GM18520 (cell line): Measurements from ENCODE around the gene FAM228B.
"Not testable (repeated sequence)": the region's sequence is repeated elsewhere in the genome, so short reads cannot be mapped to it uniquely, and the experiment has no call there.

Experiments used
- ATAC-seq: cut with Tn5 transposase; IDR thresholded peaks from one replicate; pipeline ENCODE4 v1.9.1; 2021; ENCODE audit not compliant: unreplicated experiment

FAM228B gene

DNA sequence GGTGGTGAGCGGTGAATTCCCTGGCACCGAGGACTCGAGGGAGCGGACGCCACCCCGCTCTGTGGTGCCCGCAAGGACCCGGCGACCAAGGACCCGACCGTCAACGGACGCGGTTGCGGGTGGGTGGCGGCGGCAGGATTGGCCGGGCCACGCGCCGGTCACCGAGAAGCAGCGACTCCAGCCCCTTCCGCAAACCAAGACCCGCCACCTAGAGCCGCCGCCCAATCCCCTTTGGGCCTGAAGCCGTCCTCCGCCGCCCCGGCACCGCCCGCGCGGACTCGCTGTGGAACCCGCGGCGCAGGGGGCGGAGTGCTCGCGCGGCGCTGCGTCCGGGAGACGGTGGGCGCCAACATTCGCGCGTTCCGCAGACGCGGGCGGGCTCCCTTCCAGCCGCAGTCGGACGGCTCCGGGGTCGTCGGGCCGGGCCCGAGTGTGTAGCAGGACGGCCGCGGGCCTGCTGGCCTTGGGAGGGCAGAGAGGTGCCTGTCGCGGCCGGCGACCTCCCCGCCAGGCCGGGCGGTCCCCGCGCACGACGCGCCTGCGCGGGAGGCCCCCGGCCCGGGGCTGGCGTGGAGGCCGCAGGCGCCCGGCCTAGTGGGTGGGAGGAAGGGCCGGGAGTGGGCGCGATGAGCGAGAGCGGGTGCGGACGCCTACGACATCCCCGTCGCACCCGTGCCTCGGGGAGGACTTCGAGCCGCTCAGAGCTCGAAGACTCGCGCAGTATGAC lies at the start of gene FAM228B, which contains the start of gene PFN4:
Gene FAM228B (plus strand): TSS at position 275 of the 727 bp plus-strand sequence. CDS start 893 bp downstream, outside the sequence.
Gene PFN4 (minus strand): TSS at position 140 of the 727 bp plus-strand sequence. CDS start 799 bp downstream, outside the sequence.
- peak; percentile 77 for ATAC-seq

DNA sequence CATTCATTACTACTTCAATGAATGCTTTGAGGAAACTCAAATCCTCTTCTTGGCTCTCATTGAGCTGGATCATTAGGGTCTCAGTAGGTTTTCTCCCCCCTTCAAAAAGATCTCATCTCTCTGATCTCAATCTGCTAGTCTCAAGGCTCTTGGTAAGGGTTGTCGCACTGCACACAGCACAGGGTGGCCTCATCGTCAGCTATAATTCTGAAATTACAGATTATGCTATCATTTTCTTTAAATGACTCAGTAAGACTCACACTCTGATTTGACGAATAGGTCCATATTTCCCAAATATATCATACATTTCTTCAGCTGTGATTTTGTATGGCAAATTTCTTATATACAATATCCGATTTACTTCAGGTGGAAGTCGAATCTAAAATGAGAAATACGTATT lies 49.5 kb upstream of the FAM228B start:
- no peak for ATAC-seq

DNA sequence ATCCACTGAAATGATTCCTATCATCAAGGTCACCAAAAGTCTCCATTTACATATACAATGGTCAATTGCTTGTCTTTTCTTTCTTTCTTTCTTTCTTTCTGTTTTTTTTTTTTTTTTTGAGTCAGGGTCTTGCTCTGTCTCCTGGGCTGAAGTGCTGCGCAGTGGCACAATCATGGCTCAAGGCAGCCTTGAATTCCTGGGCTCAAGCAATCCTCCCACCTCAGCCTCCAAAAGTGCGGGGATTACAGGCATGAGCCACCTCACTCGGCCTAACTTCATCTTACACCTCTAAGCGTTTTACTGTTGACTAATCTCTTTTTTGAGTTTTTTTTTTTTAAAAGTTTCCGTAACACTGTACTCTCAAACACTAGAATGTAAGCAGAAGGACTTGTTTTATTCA lies 48.0 kb upstream of the FAM228B start:
- ATAC-seq = no peak

DNA sequence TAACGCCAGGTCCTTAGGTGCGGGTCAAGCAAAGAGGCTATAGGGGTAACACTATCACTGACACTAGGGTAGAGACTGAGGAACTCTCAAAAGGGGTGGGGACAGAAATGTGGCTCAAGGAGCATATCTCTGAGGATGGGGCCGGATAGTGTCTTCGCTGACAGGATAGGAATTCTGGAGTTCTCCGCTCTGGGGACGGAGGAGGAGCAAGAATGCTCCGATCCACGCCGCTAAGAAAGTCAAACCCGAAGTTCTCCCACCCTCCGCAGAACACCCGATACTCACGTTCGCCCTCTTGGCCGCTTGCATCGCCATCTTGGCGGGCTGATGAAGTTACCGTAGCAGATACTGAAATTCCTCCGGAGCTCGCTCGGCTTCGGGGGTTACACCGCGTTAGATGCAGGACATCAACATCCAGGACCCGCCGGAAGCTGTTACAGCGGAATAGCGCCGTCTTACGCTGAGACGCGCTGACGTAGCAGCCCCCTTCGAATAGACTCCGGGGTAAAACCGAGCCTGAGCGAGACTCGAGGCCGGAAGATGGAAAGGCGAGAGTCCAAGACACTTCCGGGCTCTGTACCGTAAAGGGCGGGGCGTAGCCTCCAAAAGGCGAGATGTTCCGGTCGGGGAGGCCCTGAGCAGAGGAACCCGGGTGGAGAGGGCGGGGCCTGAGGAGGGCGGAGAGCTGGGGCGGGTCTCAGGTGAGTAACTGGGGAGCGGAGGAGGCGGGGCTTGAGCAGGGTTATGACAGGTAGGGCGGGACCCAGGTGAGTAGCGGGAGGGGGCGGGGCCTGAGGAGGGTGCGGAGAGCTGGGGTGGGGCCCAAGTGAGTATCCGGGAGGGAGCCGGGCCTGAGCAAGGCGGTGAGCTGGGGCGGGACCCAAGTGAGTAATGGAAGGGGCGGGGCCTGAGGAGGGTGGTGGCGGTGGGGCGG lies 47.1 kb upstream of the FAM228B start, which contains the start of gene SF3B6:
Gene SF3B6 (minus strand): TSS at position 412 of the 934 bp plus-strand sequence. CDS start 97 bp downstream, at position 315.
- peak; percentile 95 for ATAC-seq

DNA sequence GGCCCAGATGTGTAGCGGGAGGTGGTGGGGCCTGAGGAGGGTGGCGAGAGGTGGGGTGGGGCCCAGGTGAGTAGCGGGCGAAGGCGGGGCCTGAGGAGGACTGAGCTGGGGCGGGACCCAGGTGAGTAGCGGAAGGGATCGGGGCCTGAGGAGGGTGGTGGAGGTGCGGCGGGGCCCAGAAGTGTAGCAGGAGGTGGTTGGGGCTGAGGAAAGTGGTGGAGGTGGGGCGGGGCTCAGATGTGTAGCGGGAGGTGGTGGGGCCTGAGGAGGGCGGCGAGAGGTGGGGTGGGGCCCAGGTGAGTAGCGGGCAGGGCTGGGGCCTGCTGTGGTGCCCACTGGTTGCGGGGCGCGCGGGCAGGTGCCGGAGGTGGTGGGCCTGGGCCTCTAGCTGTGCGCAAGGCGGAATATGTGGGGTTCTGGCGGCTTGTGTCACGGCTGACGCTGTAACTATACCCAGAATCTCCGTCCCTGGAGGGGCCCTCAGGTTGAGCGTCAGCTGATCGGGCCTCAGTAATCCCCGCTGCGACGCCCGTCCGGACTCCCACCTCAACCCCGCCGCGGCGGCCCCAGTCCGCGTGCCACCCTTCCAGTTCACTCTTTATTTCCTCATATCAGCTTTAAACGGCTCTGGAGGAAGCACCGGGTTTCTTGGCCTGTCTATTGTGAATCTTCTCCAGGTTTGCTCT lies 46.3 kb upstream of the FAM228B start:
- no peak for ATAC-seq

DNA sequence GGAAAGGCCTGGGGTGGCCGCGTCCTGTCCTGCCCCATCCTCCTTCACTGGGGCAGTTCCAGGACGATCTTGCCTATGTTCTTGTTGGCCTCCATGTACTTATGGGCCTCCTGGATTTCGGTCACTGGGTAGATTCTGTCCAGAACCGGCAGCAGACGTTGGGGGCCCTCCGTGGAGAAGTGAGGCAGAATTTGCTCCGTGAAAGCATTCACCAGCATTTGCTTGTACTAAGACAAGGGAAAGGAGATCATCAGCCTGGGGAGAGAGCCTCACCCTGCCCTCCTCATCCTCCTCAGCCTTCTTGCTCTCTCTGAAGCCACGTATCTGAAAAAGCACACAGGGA lies 45.8 kb upstream of the FAM228B start:
- ATAC-seq = no peak

DNA sequence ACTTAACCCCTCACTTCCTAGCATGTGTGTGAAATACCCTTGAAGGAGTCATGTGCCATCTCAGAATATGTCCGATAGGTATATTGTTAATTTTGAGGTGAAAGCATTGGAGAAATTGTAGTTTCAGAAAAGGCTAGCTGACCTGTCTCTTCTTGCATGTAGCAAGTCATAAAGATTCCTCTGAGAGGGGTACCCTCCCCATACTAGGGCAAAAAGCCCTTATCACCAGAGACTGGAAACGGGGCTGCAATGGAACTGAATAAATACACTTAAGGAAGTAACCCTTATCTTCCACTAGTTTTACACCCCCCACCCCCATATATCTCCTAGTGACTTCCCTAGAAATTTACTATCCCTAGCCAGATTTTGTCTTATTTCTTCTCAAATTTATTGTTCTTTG lies 45.4 kb upstream of the FAM228B start:
- no peak for ATAC-seq

DNA sequence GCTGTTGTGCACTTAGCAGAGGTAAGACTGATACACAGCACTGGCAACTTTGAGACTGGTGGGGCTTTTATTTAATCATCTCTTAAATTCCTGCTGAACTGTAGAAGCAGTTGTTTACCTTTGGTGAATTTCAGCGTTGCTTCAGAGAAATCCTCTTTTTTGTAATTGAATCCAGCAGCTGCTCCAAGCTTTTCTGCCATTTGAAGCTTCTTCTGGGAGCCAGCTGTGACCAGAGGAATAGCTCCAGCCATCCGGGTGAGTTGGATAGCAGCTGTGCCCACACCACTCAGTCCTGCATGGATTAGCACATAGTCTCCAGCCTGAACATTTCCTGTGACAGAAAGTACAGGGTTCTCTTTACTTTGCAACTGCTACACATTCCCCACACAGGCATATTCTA lies 42.6 kb upstream of the FAM228B start:
- no peak for ATAC-seq

DNA sequence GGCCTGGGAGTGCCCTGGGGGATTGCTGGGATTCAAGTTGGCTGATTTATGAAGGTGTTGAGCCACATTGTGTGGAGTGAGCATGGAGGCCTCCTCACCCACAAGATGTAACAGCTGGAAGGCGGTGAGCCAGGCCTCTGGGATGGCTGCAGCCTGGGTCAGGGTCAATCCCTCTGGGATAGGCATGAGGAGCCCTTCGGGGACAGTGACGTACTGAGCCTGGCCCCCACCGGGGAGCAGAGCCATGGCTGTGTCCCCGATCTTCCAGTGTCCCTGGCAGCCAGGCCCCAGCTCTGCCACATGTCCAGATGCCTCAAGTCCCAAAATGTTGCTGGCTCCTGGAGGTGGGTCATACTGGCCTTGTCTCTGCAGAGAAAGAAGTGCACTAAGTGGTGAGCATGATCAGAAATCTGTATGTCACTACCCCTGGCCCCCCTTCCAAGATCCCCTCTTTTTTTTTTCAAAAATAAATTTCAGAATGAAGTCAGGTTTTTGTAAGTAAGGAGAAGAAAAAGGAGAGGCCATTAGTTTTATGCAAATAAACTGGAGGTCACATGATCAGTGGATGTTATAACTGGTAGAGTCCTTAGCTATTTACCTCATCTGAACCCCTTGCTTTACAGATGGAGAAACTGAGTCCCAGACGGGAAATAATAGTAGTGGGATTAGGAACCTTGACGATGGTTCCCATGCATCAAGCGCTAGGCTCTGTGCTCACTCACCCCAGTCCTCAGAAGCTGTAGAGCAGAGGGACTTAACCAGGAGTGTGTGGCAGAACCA lies 40.3 kb upstream of the FAM228B start:
- ATAC-seq = no peak

DNA sequence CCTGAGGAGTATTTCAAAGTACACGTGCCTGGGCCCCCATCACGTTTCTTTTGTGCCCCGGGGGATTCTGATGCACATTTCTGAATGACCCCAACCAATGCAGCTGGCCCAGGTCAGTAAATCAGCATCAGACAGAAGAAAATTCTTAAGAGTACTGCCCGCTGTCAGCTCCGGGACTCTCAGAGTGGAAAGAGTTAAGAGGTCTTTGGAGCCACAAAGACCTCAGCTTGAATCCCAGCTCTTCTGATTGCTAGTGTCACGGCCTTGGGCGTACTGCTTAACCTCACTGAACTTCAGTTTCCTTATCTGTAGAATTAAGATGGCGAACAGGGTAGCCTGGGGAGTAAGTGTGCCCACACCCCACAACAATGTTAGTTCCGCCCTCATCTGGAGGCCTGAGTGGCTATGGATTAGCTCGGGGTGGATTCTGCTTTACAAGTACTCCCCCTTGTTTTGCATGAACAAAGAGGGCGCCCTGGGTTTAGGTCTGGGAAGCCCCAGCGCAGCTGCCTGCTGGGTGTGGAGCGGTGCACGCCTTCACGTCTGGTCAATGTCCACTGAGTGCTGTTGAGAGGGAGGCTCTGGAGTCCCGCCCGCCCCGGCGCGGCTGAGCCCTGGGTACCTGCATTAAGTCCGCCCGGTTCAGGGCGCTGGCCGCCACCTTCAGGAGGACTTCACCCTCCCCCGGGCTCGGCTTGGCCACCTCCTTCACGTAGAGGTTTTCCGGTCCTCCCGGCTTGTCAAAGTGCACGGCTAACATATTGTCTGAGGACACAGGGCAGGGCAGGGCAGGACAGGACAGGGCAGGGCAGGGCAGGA lies 39.5 kb upstream of the FAM228B start:
- peak; percentile 71 for ATAC-seq

DNA sequence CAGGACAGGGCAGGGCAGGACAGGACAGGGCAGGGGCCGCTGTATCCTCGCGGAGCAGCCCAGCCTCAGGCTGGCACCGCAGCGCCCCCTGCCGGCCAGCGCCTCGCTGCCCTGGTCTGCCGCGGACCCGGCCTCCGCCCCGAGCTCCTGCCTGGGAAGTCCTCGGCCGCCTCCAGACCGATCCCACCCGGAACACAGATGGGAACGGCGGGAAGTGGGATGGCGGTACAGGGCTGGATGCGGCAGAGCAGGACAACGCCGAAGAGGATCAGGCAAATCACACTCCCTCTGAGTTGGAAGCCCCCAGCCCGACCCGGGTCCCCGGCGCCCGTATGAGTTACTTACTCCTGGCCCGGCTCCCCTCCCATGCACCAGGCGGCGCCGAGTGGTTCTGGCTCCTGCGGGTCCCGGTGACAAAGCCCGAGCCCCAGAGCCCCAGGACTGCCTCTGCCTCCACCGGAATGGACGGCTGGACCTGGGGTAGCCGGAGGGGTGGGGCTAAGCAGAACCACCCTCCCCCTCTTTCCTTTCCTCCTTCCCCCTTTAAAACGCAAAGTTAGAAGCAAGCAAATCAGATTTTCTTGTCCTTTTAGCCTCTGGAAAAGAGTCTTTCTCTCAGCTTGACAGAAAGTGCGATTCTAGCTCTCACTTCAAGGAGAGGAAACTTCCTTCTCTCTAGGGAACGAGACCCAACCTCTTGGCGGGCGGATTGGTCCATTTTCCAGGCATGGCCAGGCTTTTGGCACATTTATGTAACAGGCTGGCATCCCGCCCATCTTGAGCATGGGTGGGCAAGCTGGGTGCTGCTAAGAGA lies 38.7 kb upstream of the FAM228B start, which contains the start of gene TP53I3:
Gene TP53I3 (minus strand): TSS at position 449 of the 814 bp plus-strand sequence. CDS start 508 bp downstream, outside the sequence.
- ATAC-seq = peak; percentile 60

DNA sequence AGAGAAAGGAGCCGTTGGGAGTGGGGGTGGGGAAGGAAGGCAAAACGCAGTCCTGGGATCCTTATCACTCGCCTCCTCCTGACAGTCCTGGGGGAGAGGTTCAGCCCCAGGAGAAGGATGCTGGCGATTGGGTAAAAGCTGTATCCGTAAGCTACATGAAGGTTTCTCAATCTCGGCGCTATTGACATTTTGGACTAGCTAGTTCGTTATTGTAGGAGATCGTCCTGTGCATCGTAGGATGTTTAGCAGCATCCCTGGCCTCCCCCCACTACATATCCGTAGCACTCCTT lies 38.1 kb upstream of the FAM228B start:
- ATAC-seq = no peak

DNA sequence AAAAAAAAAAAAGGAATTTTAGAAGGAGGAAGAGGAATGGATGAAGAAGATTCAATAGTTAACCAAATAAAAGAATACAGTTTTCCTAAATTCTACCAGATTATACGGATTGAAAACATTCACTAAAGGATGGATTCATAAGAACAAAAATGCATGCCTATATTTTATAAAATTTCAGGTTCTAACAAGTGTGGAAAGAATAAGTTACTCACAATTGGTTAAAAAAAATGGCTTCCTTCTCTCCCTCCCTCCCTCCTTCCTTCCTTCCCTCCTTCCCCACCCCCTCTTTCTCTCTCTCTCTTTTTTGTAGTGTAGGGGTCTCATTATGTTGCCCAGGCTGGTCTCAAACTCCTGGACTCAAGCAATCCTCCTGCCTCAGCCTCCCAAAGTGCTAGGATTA lies 37.0 kb upstream of the FAM228B start:
- no peak for ATAC-seq

DNA sequence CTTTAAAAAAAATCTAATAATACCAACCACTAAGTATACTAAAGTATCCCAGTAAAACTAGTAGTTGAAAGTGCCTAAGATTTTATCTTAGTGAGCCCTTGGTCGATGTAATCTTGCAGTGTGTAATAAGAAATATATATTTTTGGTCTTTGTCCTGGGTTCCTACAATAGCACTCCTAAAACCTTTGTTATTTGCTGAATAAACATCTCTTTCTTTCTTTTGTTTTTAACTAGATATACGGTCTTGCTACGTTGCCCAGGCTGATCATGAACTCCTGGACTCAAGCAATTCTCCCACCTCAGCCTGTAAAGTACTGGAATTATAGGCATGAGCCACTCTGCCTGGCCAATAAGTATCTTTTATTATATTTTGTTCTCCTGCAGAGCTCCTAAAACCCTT lies 36.2 kb upstream of the FAM228B start:
- ATAC-seq = no peak

DNA sequence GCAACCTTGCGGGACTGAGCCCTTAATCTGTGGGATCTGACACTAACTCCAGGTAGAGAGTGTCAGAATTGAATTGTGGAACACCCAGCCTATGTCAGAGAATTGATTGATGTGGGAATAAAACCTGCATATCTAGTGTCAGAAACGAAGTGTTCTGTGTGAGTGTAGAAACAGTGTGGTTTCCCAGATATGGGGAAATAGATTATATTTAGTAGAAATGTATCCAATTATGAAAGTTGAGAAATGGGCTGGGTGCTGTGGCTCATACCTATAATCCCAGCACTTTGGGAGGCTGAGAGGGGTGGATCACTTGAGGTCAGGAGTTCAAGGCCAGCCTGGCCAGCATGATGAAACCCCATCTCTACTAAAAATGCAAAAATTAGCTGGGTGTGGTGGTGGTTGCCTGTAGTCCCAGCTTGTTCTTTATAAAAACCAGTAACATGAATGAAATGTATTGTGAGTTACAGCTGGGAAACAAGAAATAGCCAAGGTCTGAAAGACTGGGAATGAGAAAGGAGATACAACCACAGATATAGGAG lies 34.4 kb upstream of the FAM228B start:
- no peak for ATAC-seq

DNA sequence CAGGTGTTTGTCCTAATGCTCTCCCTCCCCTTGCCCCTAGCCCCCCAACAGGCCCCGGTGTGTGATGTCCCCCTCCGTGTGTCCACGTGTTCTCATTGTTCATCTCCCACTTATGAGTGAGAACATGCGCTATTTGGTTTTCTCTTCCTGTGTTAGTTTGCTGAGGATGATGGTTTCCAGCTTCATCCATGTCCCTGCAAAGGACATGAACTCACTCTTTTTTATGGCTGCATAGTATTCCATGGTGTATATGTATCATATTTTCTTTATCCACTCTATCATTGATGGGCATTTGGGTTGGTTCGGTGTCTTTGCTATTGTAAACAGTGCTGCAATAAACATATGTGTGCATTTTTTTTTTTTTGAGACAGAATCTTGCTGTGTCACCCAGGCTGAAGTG lies 30.0 kb upstream of the FAM228B start:
- ATAC-seq = not testable (repeated sequence)

DNA sequence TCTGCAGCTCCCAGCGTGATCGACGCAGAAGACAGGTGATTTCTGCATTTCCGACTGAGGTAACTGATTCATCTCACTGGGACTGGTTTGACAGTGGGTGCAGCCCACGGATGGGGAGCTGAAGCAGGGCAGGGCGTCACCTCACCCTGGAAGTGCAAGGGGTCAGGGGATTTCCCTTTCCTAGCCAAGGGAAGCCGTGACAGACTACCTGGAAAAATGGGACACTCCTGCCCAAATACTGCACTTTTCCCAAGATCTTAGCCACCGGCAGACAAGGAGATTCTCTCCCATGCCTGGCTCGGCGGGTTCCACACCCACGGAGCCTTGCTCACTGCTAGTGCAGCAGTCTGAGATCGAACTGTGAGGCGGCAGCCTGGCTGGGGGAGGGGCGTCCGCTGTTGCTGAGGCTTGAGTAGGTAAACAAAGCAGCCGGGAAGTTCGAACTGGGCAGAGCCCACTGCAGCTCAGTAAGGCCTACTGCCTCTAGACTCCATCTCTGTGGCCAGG lies 28.0 kb upstream of the FAM228B start:
- ATAC-seq = not testable (repeated sequence)

DNA sequence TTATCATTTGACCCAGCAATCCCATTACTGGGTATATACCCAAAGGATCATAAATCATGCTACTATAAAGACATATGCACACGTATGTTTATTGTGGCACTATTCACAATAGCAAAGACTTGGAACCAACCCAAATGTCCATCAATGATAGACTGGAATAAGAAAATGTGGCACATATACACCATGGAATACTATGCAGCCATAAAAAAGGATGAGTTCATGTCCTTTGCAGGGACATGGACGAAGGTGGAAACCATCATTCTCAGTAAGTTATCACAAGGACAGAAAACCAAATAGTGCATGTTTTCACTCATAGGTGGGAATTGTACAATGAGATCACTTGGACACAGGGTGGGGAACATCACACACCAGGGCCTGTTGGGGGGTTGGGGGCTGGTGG lies 22.5 kb upstream of the FAM228B start:
- not testable (repeated sequence) for ATAC-seq
